Vagina (tissue), 2 donors: ENCODE data around the gene KERA. TPM values are rescaled to one million over a fixed set of nuclear protein-coding genes. Genes with fewer than 3 reads are reported as not detected.
A peak's percentile ranks its signal among the peaks of the same experiment; 100 is the strongest.

ENCODE experiments used
- DNase-seq, 2 donors: peaks; one replicate each; pipeline ENCODE4 v3.0.0-alpha.2; 2017; ENCODE audit errors: extremely low spot score in 2 of 2
- H3K27ac ChIP-seq: fragments of 200-600 bp; sonication (generic); one replicate; pipeline ENCODE4 v1.5.1; 2019
- H3K27me3 ChIP-seq: fragments of 200-600 bp; sonication (generic); one replicate; pipeline ENCODE4 v1.5.1; 2019
- H3K36me3 ChIP-seq, 2 donors: fragments of 200-600 bp; sonication (generic); one replicate each; pipeline ENCODE4 v1.5.1; 2017 to 2019
- H3K4me1 ChIP-seq: fragments of 200-600 bp; sonication (generic); one replicate; pipeline ENCODE4 v1.5.1; 2019
- H3K4me3 ChIP-seq, 2 donors: fragments of 200-600 bp; sonication (generic); 1 replicate in 1 of 2; 2 replicates in 1 of 2; pipeline ENCODE4 v1.5.1; 2016 to 2019
- H3K9me3 ChIP-seq: fragments of 200-600 bp; sonication (generic); one replicate; pipeline ENCODE4 v1.5.1; 2019
- POLR2A ChIP-seq, 2 donors: fragments of 450-650 bp; IDR thresholded peaks; one replicate each; pipeline ENCODE4 v1.6.1; 2017; ENCODE audit warnings: antibody characterized with exemption in 2 of 2, mild to moderate bottlenecking in 2 of 2, moderate library complexity in 2 of 2
- POLR2AphosphoS5 ChIP-seq, 2 donors: sonication (generic); formaldehyde crosslinking; IDR thresholded peaks; one replicate each; pipeline ENCODE4 v1.9.0; 2017; ENCODE audit warnings: antibody characterized with exemption in 2 of 2, mild to moderate bottlenecking in 2 of 2, low read depth in 1 of 2; ENCODE audit not compliant: insufficient read depth in 1 of 2
- intact Hi-C: fragments of 100-400 bp; cut with DNase I; formaldehyde crosslinking; loops from one replicate; pipeline ENCODE4 v1.15.1; 2023
- total RNA-seq: library from RNA; depleted of rRNA; stranded (reverse); fragments of >200 nt; gene quantifications from one replicate; pipeline ENCODE4 v1.2.3, GENCODE V29; 2016
- TF ChIP-seq, protein P1 (sequence below), 3 experiments: fragments of 450-650 bp in 2 of 3; fragments of 200-600 bp in 1 of 3; sonication (generic) in 1 of 3; IDR thresholded peaks; one replicate each; pipeline ENCODE4 v1.5.1; 2017 to 2019; ENCODE audit warnings: antibody characterized with exemption in 3 of 3, mild to moderate bottlenecking in 2 of 3, moderate library complexity in 2 of 3

KERA gene, protein sequence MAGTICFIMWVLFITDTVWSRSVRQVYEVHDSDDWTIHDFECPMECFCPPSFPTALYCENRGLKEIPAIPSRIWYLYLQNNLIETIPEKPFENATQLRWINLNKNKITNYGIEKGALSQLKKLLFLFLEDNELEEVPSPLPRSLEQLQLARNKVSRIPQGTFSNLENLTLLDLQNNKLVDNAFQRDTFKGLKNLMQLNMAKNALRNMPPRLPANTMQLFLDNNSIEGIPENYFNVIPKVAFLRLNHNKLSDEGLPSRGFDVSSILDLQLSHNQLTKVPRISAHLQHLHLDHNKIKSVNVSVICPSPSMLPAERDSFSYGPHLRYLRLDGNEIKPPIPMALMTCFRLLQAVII
- total RNA-seq = not detected

DNA sequence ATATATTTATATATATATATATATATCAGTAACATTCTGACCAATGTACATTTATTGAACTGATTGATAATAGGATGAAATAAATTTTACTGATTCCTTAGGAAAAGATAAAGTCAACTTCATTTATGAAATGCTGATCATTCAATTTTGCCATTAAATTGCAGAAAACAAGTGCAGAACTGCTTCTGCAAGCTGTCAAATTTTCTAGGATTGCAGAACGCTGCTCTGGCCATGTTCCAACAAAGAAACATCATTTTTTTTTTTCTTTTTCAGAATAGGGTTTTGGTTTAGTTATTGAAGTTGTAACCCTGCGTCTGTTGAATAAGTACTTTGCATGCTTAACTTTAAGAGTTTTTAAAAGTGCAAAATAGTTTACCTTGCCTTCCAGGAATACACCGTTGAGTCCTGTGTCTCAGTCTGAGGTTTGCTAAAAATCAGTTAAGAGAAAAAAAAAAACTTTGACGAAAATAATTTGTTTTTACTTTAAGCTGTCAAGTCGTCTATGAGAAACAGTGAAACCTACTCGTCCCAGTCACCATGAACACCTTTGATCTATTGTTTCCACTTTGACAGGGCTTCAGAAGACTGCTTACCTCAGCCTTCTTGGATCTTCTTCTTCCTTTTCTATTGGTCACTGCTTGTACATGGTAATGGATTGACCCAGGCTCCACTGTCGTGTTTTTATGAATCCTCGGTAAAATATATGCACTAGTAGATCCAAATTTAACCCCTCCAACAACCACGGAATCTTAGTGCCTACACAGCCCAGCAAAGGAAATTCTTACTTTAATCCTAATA is at the start of gene KERA:
Gene KERA, minus strand, starts transcription at position 657 of the 798 bp plus-strand sequence. CDS start 1,743 bp downstream, outside the sequence.
- H3K36me3 ChIP-seq = no peaks in the 10 kb centered on the region
- no peaks in the 10 kb centered on the region for H3K27me3 ChIP-seq
- TF ChIP-seq POLR2A (IDR thresholded peaks at IDR 0.05) (no peak), POLR2AphosphoS5 (IDR thresholded peaks at IDR 0.05; ENCODE audit: insufficient read depth in 1 of 2, low read depth in 1 of 2) (no peak)
- no peaks in the 10 kb centered on the region for H3K4me1 ChIP-seq
- no peak within 1 kb of the TSS for H3K27ac ChIP-seq
- H3K9me3 ChIP-seq = no peaks in the 10 kb centered on the region
- intact Hi-C loops = no loop called here
- DNase-seq = no peak
- no peak within 1 kb of the TSS for H3K4me3 ChIP-seq

DNA sequence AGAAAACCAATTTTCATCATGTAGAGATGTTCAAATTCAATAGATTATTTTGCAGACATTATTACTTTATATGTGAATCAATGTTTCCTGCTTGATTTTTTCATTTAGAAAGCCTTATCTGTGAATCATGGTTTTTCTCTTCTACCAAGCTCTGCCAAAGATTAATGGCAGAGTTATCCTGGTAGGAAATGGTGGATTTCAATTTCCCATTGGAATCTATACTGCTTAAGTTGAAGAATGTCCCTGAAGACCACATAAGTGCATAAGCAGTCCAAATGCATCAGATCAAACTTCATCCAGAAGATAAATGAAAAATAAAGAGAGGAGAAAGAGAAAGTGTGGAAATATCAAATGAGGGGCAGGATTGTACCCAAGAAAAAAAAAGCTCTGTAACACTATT is 48.5 kb upstream of the KERA start:
- TF ChIP-seq POLR2AphosphoS5 (IDR thresholded peaks at IDR 0.05; ENCODE audit: insufficient read depth in 1 of 2, low read depth in 1 of 2) (no peak), POLR2A (IDR thresholded peaks at IDR 0.05) (no peak)
- TF ChIP-seq, protein P1, sequence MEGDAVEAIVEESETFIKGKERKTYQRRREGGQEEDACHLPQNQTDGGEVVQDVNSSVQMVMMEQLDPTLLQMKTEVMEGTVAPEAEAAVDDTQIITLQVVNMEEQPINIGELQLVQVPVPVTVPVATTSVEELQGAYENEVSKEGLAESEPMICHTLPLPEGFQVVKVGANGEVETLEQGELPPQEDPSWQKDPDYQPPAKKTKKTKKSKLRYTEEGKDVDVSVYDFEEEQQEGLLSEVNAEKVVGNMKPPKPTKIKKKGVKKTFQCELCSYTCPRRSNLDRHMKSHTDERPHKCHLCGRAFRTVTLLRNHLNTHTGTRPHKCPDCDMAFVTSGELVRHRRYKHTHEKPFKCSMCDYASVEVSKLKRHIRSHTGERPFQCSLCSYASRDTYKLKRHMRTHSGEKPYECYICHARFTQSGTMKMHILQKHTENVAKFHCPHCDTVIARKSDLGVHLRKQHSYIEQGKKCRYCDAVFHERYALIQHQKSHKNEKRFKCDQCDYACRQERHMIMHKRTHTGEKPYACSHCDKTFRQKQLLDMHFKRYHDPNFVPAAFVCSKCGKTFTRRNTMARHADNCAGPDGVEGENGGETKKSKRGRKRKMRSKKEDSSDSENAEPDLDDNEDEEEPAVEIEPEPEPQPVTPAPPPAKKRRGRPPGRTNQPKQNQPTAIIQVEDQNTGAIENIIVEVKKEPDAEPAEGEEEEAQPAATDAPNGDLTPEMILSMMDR (IDR thresholded peaks at IDR 0.05) = no peak

DNA sequence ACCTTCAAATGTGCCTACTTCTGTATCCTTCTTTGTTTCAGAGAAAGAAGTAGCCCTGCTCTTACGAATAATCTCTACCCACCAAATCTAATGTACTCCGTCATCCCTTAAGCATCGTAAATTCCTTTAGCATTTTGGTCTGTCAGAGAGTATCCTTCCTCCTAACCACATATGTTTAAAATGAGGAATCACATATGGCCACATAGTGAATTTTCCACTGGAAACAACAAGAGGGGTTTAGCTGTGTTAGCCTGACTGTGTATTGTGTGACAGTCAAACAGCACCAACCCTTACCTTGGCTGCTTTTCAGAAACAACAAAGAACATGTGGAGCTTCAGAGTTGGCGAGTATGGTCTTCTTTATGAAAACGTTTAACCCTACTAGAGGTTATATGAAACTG is 48.0 kb upstream of the KERA start:
- intact Hi-C loops = no loop called here
- no peaks in the 10 kb centered on the region for H3K4me1 ChIP-seq
- H3K36me3 ChIP-seq = no peaks in the 10 kb centered on the region
- no peaks in the 10 kb centered on the region for H3K9me3 ChIP-seq
- peak overlapping the region in 1 of 2 donors; percentile 6 for H3K4me3 ChIP-seq
- TF ChIP-seq POLR2A (IDR thresholded peaks at IDR 0.05) (no peak), POLR2AphosphoS5 (IDR thresholded peaks at IDR 0.05; ENCODE audit: insufficient read depth in 1 of 2, low read depth in 1 of 2) (no peak)
- TF ChIP-seq, protein P1 (IDR thresholded peaks at IDR 0.05) = no peak
- DNase-seq = no peak
- H3K27ac ChIP-seq = peak overlapping the region; percentile 36
- H3K27me3 ChIP-seq = no peaks in the 10 kb centered on the region

More for the DNA sequence above, 48.5 kb upstream of the KERA start:
- peak overlapping the region; percentile 18 for H3K27ac ChIP-seq
- H3K36me3 ChIP-seq = no peaks in the 10 kb centered on the region
- H3K9me3 ChIP-seq = no peaks in the 10 kb centered on the region
- peaks cover 3% of the 10 kb centered on the region for H3K4me1 ChIP-seq
- intact Hi-C loops = no loop called here
- DNase-seq = no peak
- no peaks in the 10 kb centered on the region for H3K27me3 ChIP-seq
- H3K4me3 ChIP-seq = no peak overlapping the region

DNA sequence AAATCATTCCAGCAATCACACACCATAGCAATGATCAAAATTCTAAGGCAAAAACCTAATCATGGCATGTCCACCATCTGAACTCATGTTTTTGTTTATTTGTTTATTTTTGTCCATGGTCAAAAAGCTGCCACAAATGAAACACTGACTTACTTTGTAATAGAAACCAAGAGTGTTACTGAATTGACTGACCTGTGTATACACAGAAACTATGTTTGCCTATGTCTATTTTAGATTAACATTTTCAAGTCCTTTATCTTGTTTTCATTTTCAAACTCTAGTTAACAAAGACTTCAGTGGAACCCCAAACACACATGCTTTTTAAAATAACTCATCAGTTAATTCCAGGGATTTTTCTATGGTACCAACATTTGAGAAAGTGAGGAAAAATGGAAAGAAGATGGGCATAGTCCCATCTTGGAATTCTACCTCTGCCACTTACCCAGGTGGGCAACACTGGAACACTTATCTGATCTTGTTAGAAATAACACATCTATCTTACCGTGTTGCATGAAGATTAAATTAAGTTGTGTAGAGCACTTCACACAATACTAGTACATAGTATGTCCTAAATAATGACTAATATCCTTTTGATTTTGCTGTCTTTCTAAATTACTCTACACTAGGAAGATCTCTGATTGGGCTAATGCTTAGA is 47.1 kb upstream of the KERA start:
- intact Hi-C loops = no loop called here
- DNase-seq = no peak

DNA sequence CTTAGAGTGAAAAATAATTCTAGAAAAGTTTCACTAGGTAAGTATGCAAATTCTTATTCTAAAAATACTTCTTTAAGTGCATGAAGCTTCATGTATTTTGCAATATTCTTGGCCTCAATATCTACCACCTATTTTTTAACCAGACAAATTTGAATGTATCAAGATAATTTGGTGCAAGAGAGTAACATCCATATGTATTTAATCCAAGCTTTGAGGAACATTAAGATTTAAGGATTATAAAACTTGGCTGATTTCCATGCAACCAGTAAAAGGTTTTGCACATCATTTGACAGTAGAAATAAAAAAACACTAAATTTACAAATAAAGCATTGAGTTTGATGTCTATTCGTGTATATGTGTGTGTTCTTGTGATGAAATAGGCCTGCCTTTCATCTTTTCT is 45.8 kb upstream of the KERA start:
- no peaks in the 10 kb centered on the region for H3K27me3 ChIP-seq
- H3K4me1 ChIP-seq = peaks cover 10% of the 10 kb centered on the region
- H3K36me3 ChIP-seq = no peaks in the 10 kb centered on the region
- no peak overlapping the region for H3K27ac ChIP-seq
- no peak overlapping the region for H3K4me3 ChIP-seq
- TF ChIP-seq POLR2AphosphoS5 (IDR thresholded peaks at IDR 0.05; ENCODE audit: insufficient read depth in 1 of 2, low read depth in 1 of 2) (no peak), POLR2A (IDR thresholded peaks at IDR 0.05) (no peak)
- TF ChIP-seq, protein P1 (IDR thresholded peaks at IDR 0.05) = no peak
- no peak for DNase-seq
- no peaks in the 10 kb centered on the region for H3K9me3 ChIP-seq
- intact Hi-C loops = no loop called here

More for the DNA sequence above, 47.1 kb upstream of the KERA start:
- Histone ChIP-seq H3K4me1 (peaks cover 5% of the 10 kb centered on the region), H3K9me3 (no peaks in the 10 kb centered on the region), H3K36me3 (no peaks in the 10 kb centered on the region), H3K4me3 (no peak overlapping the region), H3K27me3 (no peaks in the 10 kb centered on the region), H3K27ac (peak overlapping the region; percentile 36)
- TF ChIP-seq POLR2AphosphoS5 (IDR thresholded peaks at IDR 0.05; ENCODE audit: insufficient read depth in 1 of 2, low read depth in 1 of 2) = no peak
- TF ChIP-seq, protein P1 (IDR thresholded peaks at IDR 0.05) = no peak
- TF ChIP-seq POLR2A (IDR thresholded peaks at IDR 0.05) = no peak
